Endothelial cell of hepatic sinusoid (primary cell): ENCODE data around the gene CDH13.

ENCODE experiments used
- in situ Hi-C: cut with HindIII; loops from 2 replicates; pipeline ENCODE4 v1.10.0; 2017; ENCODE audit warnings: low sequenced_read_pairs

The CDH13 gene

DNA sequence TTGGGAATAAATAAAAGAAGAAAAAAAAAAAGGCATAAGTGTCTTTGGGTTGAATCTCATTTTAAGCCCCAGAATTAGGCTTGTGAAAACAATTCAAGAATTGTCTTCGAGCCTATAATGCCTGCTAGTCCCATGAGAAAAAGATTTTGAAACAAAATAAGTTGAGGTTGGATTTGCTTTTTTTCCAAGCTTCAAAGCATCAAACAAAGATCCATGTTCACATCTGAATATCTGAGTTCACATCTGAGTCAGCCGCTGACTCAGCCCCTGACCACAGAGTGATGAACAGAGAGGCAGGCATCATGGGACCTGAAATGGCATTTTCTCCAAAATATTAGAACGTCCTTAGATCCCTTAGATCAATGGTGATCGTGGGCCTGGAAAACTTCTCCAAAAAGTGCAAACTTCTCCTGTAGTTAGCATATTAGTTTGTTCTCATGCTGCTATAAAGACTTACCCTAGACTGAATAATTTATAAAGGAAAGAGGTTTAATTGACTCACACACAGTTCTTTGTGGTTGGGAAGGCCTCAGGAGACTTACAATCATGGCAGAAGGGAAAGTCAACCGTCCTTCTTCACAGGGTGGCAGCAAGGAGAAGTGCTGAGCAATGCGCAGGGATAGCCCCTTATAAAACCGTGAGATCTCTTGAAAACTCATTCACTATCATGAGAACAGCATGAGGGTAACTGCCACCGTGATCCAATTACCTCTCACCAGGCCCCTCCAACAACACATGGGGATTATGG is 886.4 kb downstream of the CDH13 start:
- in situ Hi-C loops = no loop called here

- in situ Hi-C loops = no loop called here
Measured at GRCh38 chr16:83515395-83515794, 888.6 kb downstream of the CDH13 start.

- in situ Hi-C loops = no loop called here
Measured at GRCh38 chr16:83516931-83517330, 890.2 kb downstream of the CDH13 start.

DNA sequence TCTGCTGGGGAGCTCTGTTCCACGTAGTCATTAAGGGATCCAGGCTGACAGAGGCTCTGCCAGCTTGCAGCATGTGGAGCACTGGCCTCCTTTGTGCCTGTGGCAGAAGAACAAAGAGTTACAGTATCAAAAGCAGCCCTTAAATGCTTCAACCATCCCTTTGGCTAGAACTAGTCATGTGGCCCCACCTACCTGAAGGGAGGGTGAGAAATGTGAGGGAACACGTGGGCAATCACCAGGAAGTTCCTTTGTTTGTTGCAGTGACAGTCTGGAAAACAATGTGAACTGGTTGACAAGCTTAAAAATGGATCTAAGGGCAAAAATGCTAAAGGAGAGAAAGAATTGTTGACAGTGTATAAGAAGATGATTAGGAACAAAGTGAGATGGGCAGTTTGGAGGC is 890.6 kb downstream of the CDH13 start:
- in situ Hi-C loops = no loop called here

DNA sequence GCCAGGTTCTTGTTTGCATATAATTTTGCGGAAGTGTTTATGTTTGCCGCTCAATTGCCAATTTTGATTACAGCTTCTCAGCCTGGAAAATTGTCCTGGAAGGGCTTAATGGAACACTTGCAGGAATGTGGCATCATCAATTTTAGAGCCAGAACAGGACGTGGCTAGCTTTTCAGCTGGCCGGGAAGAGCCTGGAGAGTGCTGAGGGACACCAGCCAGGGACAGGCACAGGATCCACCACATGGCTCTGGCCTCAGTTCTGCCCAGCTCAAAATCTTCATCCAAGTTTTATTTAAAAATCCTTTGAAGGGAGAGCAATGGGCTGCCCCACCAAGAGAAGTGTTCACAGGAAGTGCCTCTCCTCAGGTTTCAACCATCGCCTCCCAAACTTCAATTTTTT is 893.8 kb downstream of the CDH13 start:
- in situ Hi-C loops = no loop called here

DNA sequence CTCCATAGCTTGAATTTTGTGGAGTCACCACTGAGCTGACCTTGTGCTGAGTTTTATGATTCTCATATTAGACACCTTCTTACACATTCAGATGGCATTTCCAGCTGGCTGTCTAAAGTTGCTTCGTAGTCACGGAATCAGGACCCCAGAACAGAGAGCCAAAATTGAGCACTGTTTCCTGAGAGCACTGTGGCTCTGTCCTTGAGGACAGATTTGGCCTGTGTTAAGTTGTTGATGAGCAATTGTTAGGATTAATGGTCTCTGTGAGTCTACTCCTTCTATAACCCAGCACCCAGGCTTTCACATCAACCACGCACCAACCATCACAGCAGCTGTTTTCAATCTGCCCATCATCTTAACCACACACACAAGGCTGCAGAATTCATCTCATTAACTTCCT is 903.5 kb downstream of the CDH13 start:
- in situ Hi-C loops = no loop called here

- in situ Hi-C loops = no loop called here
Measured at GRCh38 chr16:83532634-83533033, 905.9 kb downstream of the CDH13 start.

DNA sequence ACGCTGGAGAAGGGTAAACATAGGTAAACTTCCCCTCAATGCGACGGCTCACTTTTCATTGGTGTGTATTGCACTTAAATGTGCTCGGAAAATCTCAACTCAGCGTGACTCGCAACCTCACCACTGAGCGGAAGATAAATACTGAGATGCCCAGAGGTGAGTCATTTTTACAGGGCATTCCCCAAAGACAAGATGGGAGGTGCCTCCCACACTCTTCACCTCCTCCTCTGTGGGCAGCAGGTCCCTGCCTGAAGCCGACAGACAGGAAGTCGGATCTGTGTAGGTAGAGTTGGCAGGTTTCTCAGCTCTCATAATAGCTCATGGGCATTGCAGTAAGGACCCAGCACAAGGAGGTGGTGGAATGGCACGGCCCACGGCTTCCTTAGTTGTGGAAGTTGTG is 906.4 kb downstream of the CDH13 start:
- in situ Hi-C loops = no loop called here

DNA sequence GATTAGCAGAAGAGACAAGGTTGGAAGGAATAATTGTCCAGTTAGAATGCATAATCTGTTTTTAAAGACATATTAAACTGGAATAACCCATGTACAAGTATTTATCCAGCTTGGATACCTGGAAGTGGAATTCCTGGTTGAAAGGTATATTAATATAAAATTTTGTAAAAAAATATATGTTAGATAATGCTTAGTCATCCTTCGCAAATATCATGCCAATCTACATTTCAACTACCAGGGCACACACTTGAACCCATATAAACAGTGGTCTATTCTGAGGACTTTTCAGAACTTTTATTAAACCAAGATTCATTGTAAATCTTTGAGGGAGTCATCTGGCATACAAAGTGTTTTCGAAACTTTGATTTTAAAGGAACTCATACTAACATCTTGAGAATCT is 911.9 kb downstream of the CDH13 start:
- in situ Hi-C loops = no loop called here

- in situ Hi-C loops = no loop called here
Measured at GRCh38 chr16:83539736-83540490, 913.1 kb downstream of the CDH13 start.

GRCh38 chr16:83541231-83541630 is 914.5 kb downstream of the CDH13 start:
- in situ Hi-C loops = no loop called here

GRCh38 chr16:83542491-83542890 is 915.7 kb downstream of the CDH13 start:
- in situ Hi-C loops = no loop called here

- in situ Hi-C loops = no loop called here
Measured at GRCh38 chr16:83549316-83550182, 922.8 kb downstream of the CDH13 start.

DNA sequence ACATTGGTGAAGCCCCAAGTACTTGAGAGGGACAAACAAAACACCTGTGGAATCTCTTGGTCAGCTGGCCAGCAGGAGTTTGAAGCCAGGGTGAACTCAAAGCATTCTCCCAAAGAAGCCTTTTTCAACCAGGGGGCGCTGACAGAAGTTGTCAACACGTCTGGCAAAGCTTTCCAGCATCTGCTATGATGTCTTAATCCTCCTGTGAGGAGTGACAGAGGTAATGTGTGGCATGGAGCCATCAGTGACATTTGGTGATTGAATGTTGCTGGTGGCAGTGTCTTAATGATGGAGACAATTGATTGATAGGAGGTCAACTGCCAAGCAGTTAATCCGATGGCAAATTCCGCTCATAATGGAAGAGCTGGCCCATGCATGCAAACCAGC is 923.4 kb downstream of the CDH13 start:
- in situ Hi-C loops = no loop called here

DNA sequence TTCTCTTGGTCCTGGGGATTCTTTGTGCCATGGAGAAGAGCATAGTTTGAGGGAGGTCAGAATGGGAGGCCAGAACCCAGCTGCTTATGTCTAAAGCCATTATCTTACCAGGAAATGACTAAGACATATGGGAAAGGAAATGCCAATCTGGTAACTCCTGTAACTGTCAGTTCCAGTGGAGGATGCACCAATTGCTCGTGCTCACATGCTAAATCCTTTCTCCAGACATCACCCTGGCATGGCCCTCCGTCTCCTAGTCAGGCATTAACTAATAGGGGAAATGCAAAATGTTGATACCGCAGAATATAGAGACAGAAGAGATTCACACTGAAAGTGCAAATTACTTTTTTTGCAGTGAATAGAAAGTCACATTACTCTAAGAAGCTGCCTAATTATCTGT is 925.5 kb downstream of the CDH13 start:
- in situ Hi-C loops = no loop called here

DNA sequence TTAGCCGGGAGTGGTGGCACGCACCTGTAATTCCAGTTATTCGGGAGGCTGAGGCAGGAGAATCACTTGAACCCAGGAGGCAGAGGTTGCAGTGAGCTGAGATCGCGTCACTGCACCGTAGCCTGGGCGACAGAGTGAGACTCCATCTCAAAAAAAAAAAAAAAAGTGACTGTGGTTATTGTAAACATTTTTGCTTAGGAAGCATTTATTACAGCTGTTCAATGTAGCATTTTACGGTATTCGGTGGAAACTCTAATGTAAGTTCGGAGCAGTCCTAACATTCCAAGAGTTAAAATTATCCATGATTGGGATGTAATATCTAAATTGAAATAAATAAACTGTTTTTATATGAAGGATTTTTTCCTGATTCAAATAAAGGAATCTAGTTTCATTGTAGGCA is 926.2 kb downstream of the CDH13 start:
- in situ Hi-C loops = no loop called here

- in situ Hi-C loops = no loop called here
Measured at GRCh38 chr16:83554096-83554495, 927.3 kb downstream of the CDH13 start.

DNA sequence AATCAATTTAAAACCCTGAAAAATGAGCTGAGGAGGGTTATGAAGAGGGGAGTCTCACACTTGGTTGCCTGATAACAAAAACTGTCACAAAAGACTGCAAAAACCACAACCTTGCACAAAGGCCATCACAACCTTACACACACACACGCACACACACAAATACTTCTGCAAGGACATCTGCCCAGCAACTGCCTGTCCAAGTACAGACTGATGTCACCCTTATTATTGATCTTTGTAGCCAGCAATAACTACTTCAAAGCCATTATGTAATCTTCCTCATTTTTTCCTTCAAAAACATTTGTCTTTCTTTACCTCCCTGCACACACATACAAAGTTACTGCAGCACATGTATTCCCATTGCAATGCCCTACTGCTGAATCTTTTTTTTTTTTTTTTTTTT is 927.8 kb downstream of the CDH13 start:
- in situ Hi-C loops = no loop called here

DNA sequence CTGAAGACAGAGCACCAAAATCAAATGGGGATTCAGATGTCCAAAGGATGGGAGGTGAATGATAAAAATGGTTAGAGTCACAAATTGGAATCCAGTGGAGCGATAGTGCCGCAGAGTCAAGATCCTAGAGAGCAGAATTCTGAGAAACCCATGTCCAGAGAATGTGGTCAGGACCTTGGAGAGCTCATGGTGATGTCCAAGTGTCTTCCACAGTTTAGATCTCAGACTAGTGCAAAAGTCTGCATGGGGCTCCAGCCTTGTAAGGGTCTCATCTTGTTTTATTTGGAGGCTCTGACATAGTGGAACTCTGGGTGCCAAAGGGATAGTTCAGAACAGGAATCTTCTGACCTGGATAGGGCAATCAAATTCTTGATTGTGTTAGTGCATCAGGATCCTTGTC is 935.1 kb downstream of the CDH13 start:
- in situ Hi-C loops = no loop called here

- in situ Hi-C loops = no loop called here
Measured at GRCh38 chr16:83568345-83568744, 941.6 kb downstream of the CDH13 start.

- in situ Hi-C loops = no loop called here
Measured at GRCh38 chr16:83574388-83574787, 947.6 kb downstream of the CDH13 start.
